Glomerular endothelial cell (primary cell): ENCODE results near the gene SIGLEC1. TPM values are rescaled to one million over a fixed set of nuclear protein-coding genes. Genes with fewer than 3 reads are reported as not detected.

Experiments used
- total RNA-seq: library from RNA; depleted of rRNA; stranded (reverse); fragments of >200 nt; gene quantifications from 2 replicates; pipeline ENCODE4 v1.2.3, GENCODE V29; 2015

Gene SIGLEC1
- total RNA-seq, 1 donor from 2014 or later: not detected

Other genes with a start within 250 kb of the SIGLEC1 start
- gene ATRN, start 241.6 kb downstream of the SIGLEC1 start, total RNA-seq: 35.9 and 43.6 TPM in 2 replicates
- gene GFRA4, start 49.2 kb downstream of the SIGLEC1 start, total RNA-seq: not detected in 2 replicates
- not detected in 2 replicates for gene ADAM33, start 30.6 kb downstream of the SIGLEC1 start, total RNA-seq
- 25.5 and 26.3 TPM in 2 replicates for gene HSPA12B, start 20.1 kb upstream of the SIGLEC1 start, total RNA-seq
- gene ADISSP, start 55.2 kb upstream of the SIGLEC1 start, total RNA-seq: 27.7 and 43.8 TPM in 2 replicates
- gene SPEF1, start 68.8 kb upstream of the SIGLEC1 start, total RNA-seq: not detected in 2 replicates
- 63.2 and 78.7 TPM in 2 replicates for gene CENPB, start 74.1 kb upstream of the SIGLEC1 start, total RNA-seq
- 36.4 and 51.9 TPM in 2 replicates for gene CDC25B, start 83.7 kb upstream of the SIGLEC1 start, total RNA-seq
- 16.5 and 17.6 TPM in 2 replicates for gene AP5S1, start 107.9 kb upstream of the SIGLEC1 start, total RNA-seq
- gene MAVS, start 134.2 kb upstream of the SIGLEC1 start, total RNA-seq: 38.3 and 51.7 TPM in 2 replicates
- 40.6 and 48.7 TPM in 2 replicates for gene PANK2, start 176.8 kb upstream of the SIGLEC1 start, total RNA-seq